Smooth muscle cell (in vitro differentiated cells): Measurements from ENCODE around the gene SLC35A1. TPM values are rescaled to one million over a fixed set of nuclear protein-coding genes. Genes with fewer than 3 reads are reported as not detected.

ENCODE experiments used
- DNase-seq: peaks from one replicate; lab custom pipeline; 2025; ENCODE audit not compliant: unreplicated experiment; lab: John Stamatoyannopoulos, UW
- H2AFZ ChIP-seq: fragments of 200-600 bp; sonication (generic); 2 replicates; pipeline ENCODE4 v1.6.0; 2016; ENCODE audit warnings: antibody characterized with exemption, low read depth, mild to moderate bottlenecking
- H3F3A ChIP-seq: fragments of 200-600 bp; sonication (generic); 2 replicates; pipeline ENCODE4 v1.6.0; 2017; ENCODE audit warnings: antibody characterized with exemption, low read depth
- H3K27ac ChIP-seq: fragments of 200-600 bp; sonication (generic); 2 replicates; pipeline ENCODE4 v1.5.1; 2016; ENCODE audit warnings: low read depth, mild to moderate bottlenecking
- H3K27me3 ChIP-seq: fragments of 200-600 bp; sonication (generic); 2 replicates; pipeline ENCODE4 v1.6.1; 2016; ENCODE audit warnings: low read depth, mild to moderate bottlenecking
- H3K36me3 ChIP-seq: fragments of 200-600 bp; sonication (generic); 2 replicates; pipeline ENCODE4 v1.5.1; 2016; ENCODE audit warnings: low read depth
- H3K4me1 ChIP-seq: fragments of 200-600 bp; sonication (generic); 2 replicates; pipeline ENCODE4 v1.5.1; 2016; ENCODE audit warnings: low read depth
- H3K4me2 ChIP-seq: fragments of 200-600 bp; sonication (generic); 2 replicates; pipeline ENCODE4 v1.6.0; 2016; ENCODE audit warnings: mild to moderate bottlenecking
- H3K4me3 ChIP-seq: fragments of 200-600 bp; sonication (generic); 2 replicates; pipeline ENCODE4 v1.5.1; 2016; ENCODE audit warnings: mild to moderate bottlenecking
- H3K79me2 ChIP-seq: fragments of 200-600 bp; sonication (generic); 2 replicates; pipeline ENCODE4 v1.6.0; 2016; ENCODE audit warnings: low read depth, mild to moderate bottlenecking
- H3K9ac ChIP-seq: fragments of 200-600 bp; sonication (generic); 2 replicates; pipeline ENCODE4 v1.6.0; 2016; ENCODE audit warnings: low read depth
- H3K9me3 ChIP-seq: fragments of 200-600 bp; sonication (generic); replicated peaks from 2 replicates; pipeline ENCODE4 v1.5.1; 2016; ENCODE audit warnings: low read depth
- H4K20me1 ChIP-seq: fragments of 200-600 bp; sonication (generic); 2 replicates; pipeline ENCODE4 v1.6.0; 2016; ENCODE audit warnings: low read depth
- WGBS: methylation state at CpG from one replicate; pipeline ENCODE4 v1.1.7; 2016; ENCODE audit warnings: low lambda C conversion rate; 5-methylcytosine and 5-hydroxymethylcytosine counted together
- polyA plus RNA-seq: library from polyadenylated mRNA; unstranded; fragments of >200 nt; fragmentation: Nextera tagmentation; extraction: Ambion mirVana; gene quantifications from 2 replicates; pipeline ENCODE4 v1.2.1, GENCODE V29; 2016
- total RNA-seq: library from RNA; depleted of rRNA; stranded (reverse); fragments of >200 nt; gene quantifications from 2 replicates; pipeline ENCODE4 v1.2.3, GENCODE V29; 2014
- TF ChIP-seq, protein P1 (sequence below): fragments of 200-600 bp; sonication (generic); IDR thresholded peaks from 2 replicates; pipeline ENCODE4 v1.5.1; 2017; ENCODE audit warnings: borderline replicate concordance, mild to moderate bottlenecking, antibody characterized with exemption; ENCODE audit not compliant: insufficient read depth, poor library complexity, severe bottlenecking

SLC35A1 gene
- total and polyA plus RNA-seq, 2 experiments from 2014 or later, result 19.9 to 23.9 TPM

DNA sequence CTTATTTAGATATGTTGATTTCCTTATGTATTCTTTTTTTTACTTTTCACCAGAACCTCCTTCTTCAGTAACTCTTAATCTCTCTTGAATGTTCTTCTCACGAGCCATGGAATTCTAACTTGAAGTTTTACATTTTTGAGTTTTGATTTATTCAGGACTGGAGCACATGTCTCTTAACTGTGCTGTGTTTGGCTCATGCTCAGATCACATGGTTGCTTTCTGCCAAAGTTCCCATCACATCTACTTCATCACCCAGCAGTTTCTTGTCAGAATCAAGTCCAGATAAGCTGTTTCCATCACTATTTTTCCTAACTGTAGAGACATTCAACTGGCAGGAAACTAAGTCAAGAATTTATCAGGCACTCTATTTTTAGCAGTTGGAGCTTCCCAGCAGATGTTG, 31.7 kb downstream of the SLC35A1 start:
- TF ChIP-seq, protein P1, sequence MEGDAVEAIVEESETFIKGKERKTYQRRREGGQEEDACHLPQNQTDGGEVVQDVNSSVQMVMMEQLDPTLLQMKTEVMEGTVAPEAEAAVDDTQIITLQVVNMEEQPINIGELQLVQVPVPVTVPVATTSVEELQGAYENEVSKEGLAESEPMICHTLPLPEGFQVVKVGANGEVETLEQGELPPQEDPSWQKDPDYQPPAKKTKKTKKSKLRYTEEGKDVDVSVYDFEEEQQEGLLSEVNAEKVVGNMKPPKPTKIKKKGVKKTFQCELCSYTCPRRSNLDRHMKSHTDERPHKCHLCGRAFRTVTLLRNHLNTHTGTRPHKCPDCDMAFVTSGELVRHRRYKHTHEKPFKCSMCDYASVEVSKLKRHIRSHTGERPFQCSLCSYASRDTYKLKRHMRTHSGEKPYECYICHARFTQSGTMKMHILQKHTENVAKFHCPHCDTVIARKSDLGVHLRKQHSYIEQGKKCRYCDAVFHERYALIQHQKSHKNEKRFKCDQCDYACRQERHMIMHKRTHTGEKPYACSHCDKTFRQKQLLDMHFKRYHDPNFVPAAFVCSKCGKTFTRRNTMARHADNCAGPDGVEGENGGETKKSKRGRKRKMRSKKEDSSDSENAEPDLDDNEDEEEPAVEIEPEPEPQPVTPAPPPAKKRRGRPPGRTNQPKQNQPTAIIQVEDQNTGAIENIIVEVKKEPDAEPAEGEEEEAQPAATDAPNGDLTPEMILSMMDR, result no peak
- Histone ChIP-seq H2AFZ (no peak overlapping the region), H3K9ac (no peak overlapping the region), H4K20me1 (no peaks in the 10 kb centered on the region), H3K4me3 (no peak overlapping the region), H3K27ac (no peak overlapping the region), H3K79me2 (no peaks in the 10 kb centered on the region), H3F3A (no peaks in the 10 kb centered on the region), H3K4me2 (no peak overlapping the region), H3K4me1 (no peaks in the 10 kb centered on the region), H3K9me3 (no peaks in the 10 kb centered on the region), H3K27me3 (no peaks in the 10 kb centered on the region), H3K36me3 (no peaks in the 10 kb centered on the region)
- WGBS, result 58% methylated on average over 1 of the region's 1 CpG
- no peak for DNase-seq

DNA sequence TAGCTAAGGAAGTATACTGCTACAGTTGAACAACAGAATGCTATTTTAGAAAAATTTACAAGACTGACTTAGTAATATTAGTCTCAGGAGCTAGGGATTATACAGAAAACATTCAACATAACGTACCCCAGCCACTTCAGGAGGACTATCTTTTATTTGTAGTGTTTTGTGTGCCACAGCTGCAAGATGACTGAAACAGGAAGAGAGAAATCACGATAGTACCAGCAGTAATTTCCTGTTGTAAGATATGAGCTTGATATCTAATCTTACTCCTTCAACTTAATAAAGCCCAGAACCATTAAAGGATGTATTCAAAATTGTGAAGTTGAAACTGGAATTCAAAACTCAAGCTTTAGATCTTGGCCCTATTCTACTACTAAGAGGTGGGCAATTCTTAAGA, 42.1 kb downstream of the SLC35A1 start:
- Histone ChIP-seq H3F3A (no peaks in the 10 kb centered on the region), H3K27me3 (no peaks in the 10 kb centered on the region), H3K4me3 (no peak overlapping the region), H4K20me1 (no peaks in the 10 kb centered on the region), H3K4me2 (no peak overlapping the region), H3K9me3 (no peaks in the 10 kb centered on the region), H3K79me2 (no peaks in the 10 kb centered on the region), H3K27ac (no peak overlapping the region), H2AFZ (no peak overlapping the region), H3K36me3 (peaks cover 61% of the 10 kb centered on the region), H3K4me1 (no peaks in the 10 kb centered on the region), H3K9ac (no peak overlapping the region)
- DNase-seq, result no peak
- TF ChIP-seq, protein P1, result no peak
- WGBS, result 40% methylated on average over 2 of the region's 2 CpGs

DNA sequence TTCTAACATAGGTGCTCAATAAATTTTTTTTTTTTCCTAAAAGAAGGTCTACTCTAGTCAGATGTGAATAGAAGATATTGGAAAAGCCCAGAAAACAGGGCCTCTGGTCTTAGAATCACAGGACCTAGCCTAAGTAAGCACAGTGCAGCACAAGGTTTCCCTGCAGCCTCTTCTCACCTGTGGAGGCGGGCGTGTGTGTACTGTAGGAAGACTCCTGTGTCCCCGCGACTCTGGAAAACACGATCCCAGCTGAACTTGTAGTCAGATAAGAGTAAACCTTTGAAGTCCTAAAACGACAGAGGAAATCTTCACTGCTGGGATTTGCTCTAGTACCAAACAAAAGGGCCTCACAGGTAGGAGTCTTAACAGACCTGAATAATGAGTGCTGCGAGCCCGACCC, 45.7 kb downstream of the SLC35A1 start:
- H3K36me3 ChIP-seq, result peaks cover 52% of the 10 kb centered on the region
- H3K9ac ChIP-seq, result no peak overlapping the region
- 98% methylated on average over 8 of the region's 8 CpGs for WGBS
- no peak for DNase-seq
- H3K79me2 ChIP-seq, result no peaks in the 10 kb centered on the region
- TF ChIP-seq, protein P1, result no peak
- no peaks in the 10 kb centered on the region for H3F3A ChIP-seq
- H3K4me3 ChIP-seq, result no peak overlapping the region
- H2AFZ ChIP-seq, result no peak overlapping the region
- H3K27me3 ChIP-seq, result no peaks in the 10 kb centered on the region
- H3K4me2 ChIP-seq, result no peak overlapping the region
- no peaks in the 10 kb centered on the region for H3K4me1 ChIP-seq
- peaks cover 5% of the 10 kb centered on the region for H4K20me1 ChIP-seq
- no peaks in the 10 kb centered on the region for H3K9me3 ChIP-seq
- no peak overlapping the region for H3K27ac ChIP-seq

DNA sequence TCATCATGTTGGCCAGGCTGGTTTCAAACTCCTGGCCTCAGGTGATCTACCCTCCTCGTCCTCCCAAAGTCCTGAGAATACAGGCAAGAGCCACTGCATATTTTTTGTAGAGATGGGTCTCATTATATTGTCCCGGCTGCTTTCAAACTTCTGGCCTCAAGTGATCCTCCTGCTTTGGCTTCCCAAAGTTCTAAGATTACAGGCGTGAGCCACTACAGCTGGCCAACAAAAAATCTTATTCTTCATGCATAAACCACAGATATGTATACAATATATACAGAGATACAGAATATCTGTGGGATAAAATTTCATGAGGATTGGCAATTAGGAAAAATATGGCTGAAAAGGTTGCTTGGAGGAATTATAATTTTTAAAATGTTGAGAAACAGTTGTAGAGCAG, 49.9 kb downstream of the SLC35A1 start:
- H3K36me3 ChIP-seq, result peaks cover 30% of the 10 kb centered on the region
- H3K4me1 ChIP-seq, result no peaks in the 10 kb centered on the region
- WGBS, result 95% methylated on average over 3 of the region's 3 CpGs
- no peak overlapping the region for H3K9ac ChIP-seq
- H3K79me2 ChIP-seq, result no peaks in the 10 kb centered on the region
- H3K27ac ChIP-seq, result no peak overlapping the region
- H4K20me1 ChIP-seq, result peaks cover 31% of the 10 kb centered on the region
- no peak overlapping the region for H3K4me2 ChIP-seq
- TF ChIP-seq, protein P1, result no peak
- H2AFZ ChIP-seq, result no peak overlapping the region
- H3K27me3 ChIP-seq, result no peaks in the 10 kb centered on the region
- DNase-seq, result no peak
- no peaks in the 10 kb centered on the region for H3F3A ChIP-seq
- H3K9me3 ChIP-seq, result no peaks in the 10 kb centered on the region
- H3K4me3 ChIP-seq, result no peak overlapping the region
